Lower leg skin (tissue), 3 donors: ENCODE measurements around the gene SLC1A1.

Source experiments
- CTCF ChIP-seq, 3 donors: fragments of 450-650 bp; IDR thresholded peaks; one replicate each; pipeline ENCODE4 v1.5.1; 2016; ENCODE audit warnings: antibody characterized with exemption in 3 of 3, mild to moderate bottlenecking in 3 of 3, moderate library complexity in 2 of 3
- POLR2A ChIP-seq, 2 donors: fragments of 450-650 bp; IDR thresholded peaks; one replicate each; pipeline ENCODE4 v1.6.1; 2016 to 2017; ENCODE audit warnings: antibody characterized with exemption in 2 of 2, mild to moderate bottlenecking in 1 of 2, moderate library complexity in 1 of 2

- TF ChIP-seq CTCF (IDR thresholded peaks at IDR 0.05) (no peak), POLR2A (IDR thresholded peaks at IDR 0.05) (no peak)
Observed at GRCh38 chr9:4538107-4538506, 47.8 kb downstream of the SLC1A1 start.
